ENCODE data around the gene ANXA4.

DNA sequence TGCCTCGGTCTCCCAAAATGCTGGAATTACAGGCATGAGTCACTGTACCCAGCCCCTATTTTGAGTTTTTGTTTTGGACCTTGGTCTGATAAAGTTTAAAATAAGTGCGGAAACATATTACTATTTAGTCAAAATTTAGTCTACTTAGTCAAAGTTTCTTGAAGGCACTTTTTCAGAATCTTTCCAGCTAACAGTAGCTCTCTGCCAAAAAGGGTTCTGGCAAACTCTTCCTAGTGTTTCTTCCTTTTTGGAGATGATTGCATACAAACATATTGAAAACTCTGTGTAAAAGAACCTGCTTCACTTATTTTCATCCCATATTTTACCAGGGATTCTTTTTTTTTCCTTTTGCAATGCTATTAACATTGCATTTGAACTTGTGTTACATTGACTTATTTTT, 116.3 kb downstream of the ANXA4 start:
- no peak for TF ChIP-seq CTCF (IDR thresholded peaks at IDR 0.05)
- no peak for TF ChIP-seq SIN3A (IDR thresholded peaks at IDR 0.05; ENCODE audit: borderline replicate concordance, insufficient read depth, low read depth, low read length)
- TF ChIP-seq TCF7L2 (IDR thresholded peaks at IDR 0.05; ENCODE audit: low read depth, low read length): no peak
- no peak for TF ChIP-seq REST (IDR thresholded peaks at IDR 0.05; ENCODE audit: insufficient read depth in 1 of 2, low read depth in 2 of 2, low read length in 1 of 2)
- no peak for TF ChIP-seq POLR2AphosphoS5 (IDR thresholded peaks at IDR 0.05; ENCODE audit: low read depth, low read length)

Measured in Panc1 (cell line).